HuH-7.5 (cell line): ENCODE measurements around the gene SCYGR6.
A peak's percentile ranks its signal among the peaks of the same experiment; 100 is the strongest.
"Not testable (repeated sequence)": the region's sequence is repeated elsewhere in the genome, so short reads cannot be mapped to it uniquely, and the experiment has no call there.

Source experiments
- DNase-seq: peaks from one replicate; pipeline ENCODE4 v3.0.0; 2011; ENCODE audit warnings: low spot score

Gene SCYGR6, protein sequence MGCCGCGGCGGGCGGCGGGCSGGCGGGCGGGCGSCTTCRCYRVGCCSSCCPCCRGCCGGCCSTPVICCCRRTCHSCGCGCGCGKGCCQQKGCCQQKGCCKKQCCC

DNA sequence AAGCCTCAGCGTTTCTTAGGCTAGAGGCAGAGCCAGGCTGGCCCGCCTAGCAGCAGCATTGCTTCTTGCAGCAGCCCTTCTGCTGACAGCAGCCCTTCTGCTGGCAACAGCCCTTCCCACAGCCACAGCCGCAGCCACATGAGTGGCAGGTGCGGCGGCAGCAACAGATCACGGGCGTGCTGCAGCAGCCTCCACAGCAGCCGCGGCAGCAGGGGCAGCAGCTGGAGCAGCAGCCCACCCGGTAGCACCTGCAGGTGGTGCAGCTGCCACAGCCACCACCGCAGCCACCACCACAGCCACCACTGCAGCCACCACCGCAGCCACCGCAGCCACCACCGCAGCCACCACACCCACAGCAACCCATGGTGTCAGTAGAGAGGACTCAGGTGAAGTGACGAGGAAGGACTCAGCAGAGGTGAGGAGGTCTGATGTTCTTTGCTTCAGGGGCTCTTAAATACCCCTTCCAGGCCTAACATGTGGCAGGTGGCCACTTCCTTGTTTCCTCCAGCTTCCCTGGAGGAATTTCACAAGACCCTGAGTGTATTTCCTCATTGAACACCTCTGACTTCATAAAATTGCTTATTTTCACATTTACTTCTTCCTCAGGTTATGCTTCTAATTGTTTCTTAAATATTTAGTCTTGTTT, at the start of gene SCYGR6:
Gene SCYGR6 (minus strand): TSS at position 364 of the 646 bp plus-strand sequence. CDS start 0 bp downstream, at position 364.
- DNase-seq = no peak

DNA sequence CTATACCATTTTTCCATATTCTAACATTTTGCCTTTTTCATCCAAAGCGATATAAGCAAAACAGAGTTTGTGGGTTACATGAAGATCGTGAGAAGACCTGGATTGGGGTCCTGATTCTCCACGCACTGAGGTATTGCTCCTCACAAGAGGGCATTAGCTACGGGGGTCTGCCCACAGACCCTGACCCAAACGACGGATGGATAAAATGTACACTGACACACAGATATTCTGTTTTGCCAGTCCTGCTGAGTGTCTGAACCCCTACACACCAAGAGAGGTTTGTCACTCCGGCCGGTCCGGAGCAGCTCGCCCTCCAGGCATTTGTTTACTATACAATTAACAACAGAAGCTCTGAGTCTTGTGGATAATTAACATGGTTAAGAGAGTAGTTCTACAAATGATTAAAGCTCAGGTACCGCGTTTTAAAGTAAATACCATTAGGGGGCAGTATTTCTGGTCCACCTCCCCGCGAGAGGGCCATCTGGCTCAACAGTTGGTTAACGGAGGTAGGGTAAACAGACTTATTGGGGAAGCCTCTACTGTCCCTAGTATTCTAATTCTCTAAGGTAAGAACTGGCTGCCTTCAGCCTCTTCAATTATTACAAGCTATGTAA, 49.6 kb upstream of the SCYGR6 start:
- DNase-seq = no peak

DNA sequence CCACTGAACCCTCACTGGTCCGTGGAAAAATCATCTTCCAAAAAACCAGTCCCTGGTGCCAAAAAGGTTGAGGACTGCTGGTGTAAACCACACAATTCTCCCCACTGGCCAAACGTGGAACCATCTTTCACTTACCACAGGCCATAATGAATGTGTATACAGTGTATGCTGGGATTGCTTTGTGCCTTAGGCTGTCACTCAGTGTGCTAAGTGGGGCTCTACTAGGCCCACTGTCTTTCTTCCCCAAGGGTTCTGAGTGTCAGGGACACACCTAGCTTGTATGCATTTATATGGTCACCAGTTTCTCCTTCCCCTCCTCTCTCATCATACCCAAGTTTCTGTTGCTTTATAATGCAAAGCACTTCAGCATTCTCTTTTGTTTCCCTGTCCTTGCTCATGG, 48.4 kb upstream of the SCYGR6 start:
- DNase-seq = no peak

DNA sequence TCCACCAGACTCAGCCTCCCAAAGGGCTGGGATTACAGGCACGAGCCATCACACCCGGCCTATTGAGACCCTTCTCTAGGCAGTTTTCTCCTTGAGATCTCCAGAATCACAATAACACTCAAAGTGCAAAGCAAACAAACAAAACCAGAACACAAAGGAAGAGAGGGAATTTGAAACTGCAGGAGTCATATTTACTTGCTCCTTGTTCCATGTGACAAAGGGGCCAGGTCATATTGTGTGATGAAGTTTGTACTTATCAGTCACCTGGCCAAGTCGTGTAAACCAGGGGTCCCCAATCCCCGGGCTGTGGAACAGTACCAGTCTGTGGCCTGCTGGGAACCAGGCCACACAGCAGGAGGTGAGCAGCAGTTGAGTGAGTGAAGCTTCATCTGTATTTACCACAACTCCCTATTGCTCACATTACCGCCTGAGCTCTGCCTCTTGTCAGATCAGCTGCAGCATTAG, 47.7 kb upstream of the SCYGR6 start:
- no peak for DNase-seq

DNA sequence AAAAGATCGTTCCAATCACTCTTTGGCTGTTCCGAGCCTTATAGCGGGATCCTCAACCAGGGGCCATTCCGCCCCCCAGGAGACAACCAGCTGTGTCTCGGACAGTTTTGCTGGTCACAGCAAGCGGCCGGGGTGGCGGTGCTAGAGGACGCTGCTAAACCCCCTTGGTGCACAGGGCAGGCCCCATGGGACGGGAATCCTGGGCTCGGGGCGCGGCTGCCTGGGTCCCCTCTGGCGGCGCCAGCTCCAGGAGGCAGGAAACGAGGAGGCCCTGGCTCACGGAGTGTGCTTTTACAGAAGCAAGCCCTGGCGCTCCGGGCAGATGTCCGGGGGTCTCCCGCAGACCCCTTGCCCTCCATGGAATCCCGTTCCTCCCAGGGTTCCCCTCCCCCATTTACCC, 43.3 kb upstream of the SCYGR6 start:
- no peak for DNase-seq

DNA sequence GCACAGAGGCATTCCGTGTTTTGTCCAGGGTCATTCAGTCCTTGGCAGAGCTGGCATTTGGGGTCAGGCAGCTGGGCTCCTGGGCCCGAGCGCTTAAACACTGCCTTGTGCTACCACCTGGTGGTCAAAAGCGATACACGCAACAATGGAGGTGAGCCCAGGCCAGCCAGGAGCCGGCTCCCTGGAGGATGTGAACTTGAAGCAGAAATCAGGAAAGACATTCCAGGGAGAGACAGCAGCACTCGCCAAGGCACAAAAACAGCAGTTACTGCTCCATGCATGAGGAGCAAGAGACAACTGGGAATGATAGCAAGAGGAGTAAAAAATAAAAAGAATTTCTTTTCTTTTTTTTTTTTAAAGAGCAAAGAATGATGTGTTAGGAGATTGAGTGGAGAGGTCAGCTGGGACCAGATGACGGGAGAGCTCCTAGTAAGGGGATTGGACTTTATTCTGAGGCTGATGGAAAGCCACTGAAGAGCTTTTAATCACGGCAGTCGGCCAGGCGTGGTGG, 41.9 kb upstream of the SCYGR6 start:
- peak; percentile 88 for DNase-seq

DNA sequence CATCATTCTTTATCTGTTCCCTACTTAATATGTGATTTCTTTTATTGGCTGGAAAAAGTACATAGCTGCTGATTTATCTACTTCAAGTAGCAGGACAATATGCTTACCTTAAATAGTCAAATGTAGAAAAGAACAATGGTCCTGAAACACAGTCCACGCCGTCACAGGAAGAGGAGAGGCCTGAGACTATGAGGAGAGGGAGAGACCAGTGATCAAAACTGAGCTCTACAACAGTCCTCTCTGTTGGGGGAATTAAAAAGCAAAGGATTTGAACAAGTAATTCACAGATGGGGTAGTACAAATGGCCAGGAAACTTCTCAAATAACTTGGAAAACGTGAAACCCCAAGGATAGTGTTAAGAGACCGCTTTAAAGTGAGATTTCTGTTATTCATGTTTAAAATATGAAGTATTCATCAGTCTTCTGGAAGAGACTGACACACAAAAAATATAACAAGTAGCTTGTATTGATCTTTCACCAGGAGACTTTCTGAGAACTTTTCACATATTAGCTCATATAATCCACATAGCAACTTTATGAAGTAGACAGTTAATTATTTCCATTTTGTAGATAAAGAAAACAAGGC, 41.3 kb upstream of the SCYGR6 start:
- DNase-seq = no peak

DNA sequence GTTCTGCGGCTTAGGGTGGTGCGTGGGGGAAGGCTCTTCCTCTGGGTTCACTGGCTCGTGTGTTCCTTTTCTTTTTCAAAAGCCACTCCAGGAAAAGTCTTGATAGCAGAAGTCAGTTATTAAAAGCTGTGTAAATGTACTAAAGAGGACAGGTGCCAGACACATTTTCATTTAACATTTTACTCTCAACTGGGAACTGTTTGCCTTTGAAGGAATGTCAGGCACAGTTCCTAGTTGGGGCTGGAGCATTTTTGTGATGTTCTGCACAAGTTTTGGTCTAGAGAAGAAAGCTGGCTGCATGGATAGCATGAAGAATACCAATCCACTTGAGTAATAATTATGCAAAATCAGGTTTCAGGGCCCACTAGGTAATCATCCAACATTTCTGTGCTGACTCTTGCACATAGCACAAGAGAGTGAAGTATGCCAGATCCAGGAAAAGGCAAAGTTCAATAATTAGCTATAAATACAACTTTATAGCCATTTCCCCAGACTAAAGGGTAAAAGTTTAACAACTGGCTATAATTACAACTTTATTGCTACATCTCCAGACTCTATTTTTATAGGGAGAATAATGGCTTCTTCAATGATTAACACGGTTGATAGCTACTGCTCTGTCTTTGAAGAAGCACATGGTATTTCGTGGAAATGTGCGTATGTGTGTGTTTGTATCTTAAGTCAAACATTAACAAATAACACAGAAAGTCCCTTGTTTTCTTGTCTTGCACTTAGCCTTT, 37.4 kb upstream of the SCYGR6 start:
- DNase-seq = no peak

DNA sequence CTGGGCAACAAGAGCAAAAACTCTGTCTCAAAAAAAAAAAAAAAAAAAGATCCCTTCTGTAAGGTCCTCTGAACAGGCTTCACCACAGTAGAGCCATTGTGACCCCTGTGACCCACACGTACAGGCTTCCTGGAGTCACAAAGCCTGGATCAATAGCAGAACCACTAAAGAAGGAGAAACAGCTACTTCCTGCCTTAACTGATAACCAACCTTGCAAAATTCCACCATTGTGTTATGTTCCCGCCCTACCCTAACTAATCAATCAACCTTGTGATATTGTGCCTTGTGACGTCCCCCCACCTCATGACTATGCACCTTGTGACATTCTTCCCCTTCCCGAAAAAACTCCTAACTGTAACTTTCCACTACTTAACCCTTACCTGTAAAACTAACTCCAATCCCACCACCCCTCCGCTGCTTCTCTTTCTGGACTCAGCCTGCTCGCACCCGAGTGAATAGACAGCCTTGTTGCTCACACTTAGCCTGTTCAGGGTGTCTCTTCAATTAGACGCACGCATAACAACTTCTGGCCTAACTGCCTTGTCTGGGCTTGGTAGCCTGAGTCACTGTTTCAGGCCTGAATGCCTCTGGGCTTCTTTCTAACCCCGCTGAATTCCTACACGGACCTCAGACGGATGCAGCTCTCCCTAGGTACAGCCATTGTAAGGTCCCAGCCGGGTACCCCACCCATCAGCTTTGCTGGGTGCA, 35.0 kb upstream of the SCYGR6 start:
- no peak for DNase-seq

DNA sequence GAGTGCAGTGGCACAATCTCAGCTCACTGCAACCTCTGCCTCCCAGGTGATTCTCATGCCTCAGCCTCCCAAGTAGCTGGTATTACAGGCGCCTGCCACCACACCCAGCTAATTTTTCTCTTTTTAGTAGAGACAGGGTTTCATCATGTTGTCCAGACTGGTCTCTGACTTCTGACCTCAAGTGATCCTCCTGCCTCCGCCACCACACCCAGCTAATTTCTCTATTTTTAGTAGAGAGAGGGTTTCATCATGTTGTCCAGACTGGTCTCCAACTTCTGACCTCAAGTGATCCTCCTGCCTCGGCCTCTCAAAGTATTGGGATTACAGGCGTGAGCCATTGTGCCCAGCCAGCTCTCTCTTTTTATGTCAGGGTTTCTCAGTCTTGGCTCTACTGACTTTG, 31.7 kb upstream of the SCYGR6 start:
- DNase-seq = not testable (repeated sequence)

DNA sequence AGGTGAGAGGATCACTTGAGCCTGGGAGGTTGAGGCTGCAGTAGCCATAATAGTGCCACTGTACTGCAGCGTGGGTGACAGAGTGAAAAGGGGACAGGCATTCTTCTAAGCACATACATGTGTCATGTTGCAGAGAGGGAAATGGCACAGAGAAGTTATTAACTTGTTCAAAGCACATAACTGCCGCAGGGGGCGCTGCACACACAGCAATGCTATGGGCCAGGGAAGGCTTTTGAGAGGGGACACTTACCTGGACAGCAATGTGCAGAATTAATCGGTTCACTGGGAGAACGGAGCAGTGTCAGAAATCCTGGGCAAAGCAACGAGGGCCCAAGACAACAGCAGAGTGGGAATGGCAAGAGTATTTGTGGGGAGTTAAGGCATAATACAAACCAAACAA, 23.5 kb upstream of the SCYGR6 start:
- DNase-seq = no peak

DNA sequence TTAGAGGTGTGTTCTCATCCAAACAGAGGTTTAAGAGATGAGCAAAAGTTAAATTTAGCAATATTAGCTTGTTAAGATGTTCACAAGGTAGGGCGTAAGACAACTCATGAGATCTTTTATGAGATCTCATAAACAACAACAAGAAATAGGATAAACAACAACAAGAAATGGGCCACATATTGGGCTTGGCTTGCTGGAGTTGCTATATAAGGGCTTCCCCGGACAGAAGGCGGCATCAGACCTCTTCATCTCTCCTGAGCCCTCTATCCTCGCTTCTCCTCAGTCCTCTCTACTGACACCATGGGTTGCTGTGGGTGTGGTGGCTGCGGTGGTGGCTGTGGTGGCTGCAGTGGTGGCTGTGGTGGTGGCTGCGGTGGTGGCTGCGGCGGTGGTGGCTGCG, 21.0 kb upstream of the SCYGR6 start, which contains the start of gene SCYGR8:
Gene SCYGR8 (plus strand): TSS at position 301 of the 400 bp plus-strand sequence. CDS start 0 bp downstream, at position 301.
- DNase-seq = no peak

DNA sequence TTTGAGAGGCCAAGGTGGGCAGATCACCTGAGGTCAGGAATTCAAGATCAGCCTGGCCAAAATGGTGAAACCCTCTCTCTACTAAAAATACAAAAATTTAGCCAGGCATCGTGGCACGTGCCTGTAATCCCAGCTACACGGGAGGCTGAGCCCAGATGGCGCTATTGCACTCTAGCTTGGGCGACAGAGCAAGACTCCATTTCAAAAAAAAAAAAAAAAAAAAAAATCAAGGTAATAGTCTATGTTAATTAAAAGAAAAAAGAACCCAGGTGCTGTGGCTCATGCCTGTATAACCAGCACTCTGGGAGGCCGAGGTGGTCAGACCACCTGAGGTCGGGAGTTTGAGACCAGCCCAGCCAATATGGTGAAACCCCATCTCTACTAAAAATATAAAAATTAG, 16.1 kb upstream of the SCYGR6 start:
- DNase-seq = not testable (repeated sequence)

DNA sequence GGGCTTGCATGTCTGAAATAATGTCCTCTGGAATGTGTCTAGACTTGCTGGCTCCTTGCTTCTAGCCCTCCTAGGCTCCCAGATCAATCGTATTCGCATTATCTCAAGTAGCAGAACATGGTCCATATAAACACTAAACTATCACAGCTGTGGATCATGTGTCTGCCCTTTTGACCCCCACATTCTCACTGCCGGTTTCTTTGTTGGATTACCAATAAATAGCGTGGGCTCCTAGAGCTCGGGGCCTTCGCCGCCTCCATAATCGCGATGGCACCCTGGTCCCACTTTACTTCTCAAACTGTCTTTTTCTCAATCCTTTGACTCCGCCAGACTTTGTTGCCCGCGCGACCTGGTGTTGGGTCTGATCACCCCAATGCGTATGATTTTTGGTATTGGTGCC, 14.8 kb upstream of the SCYGR6 start:
- no peak for DNase-seq

DNA sequence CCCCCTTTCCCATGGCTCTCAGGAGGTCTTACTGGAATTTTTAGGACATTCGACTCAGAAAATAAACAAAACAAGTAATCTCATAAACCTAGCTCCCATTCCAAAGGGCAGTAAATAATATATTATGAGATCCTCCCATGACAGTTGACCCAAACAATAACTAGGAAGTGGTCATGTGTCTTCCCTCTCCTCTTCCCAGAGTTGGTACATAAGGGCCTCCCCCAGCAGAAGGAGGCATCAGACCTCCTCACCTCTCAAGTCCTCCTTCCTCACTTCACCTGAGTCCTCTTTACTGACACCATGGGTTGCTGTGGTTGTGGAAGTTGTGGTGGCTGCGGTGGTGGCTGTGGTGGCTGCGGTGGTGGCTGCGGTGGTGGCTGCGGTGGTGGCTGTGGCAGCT, 3.5 kb upstream of the SCYGR6 start, which contains the start of gene SCYGR7:
Gene SCYGR7 (plus strand): TSS at position 301 of the 400 bp plus-strand sequence. CDS start 0 bp downstream, at position 301.
- DNase-seq = no peak

DNA sequence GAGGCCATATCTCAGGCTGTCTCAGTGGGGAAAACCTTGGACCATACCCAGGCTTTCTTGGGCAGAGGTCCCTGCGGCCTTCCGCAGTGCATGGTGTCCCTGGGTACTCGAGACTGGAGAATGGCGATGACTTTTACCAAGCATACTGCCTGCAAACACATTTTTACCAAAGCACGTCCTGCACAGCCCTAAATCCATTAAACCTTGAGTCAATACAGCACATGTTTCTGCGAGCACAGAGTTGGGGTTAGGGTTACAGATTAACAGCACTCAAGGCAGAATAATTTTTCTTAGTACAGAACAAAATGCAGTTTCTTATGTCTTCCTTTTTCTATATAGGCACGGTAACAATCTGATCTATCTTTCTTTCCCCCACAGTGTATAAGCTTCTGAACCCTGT, 1.7 kb downstream of the SCYGR6 start:
- DNase-seq = not testable (repeated sequence)

DNA sequence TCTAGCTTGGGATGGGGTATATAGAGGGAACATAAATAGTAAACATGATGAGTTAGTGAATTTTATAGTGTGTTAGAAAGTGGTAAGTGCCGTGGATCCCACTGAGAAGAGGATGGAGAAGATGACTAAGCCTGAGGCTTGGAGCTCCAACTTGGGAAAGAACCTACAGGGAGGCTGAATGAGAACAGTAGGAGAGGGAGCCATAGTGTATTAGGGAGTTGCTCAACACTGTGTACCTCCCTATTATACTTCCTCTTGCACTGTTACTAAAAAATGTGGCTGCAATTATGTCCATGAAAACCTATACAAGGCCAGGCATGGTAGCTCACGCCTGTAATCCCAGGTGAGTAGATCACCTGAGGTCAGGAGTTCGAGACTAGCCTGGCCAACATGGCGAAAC, 3.9 kb downstream of the SCYGR6 start:
- no peak for DNase-seq

DNA sequence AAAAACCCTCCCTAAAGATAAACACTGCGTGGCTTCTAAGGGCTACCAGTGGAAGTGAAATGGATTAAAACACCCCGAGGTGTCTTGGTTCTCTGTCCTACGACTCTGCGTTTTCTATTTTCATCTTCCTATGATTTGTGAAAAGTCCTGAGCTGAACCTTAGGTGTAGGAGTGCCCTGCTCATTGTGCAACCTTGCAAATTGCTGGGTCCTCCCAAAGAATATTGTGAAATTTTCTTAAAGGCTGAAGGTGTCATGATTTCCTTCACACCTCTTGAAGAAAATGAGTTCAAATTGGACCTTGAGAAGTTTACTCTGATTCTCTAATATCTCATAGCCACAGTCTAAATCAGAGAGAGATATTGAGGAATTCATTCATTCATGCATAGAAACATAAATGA, 4.9 kb downstream of the SCYGR6 start:
- no peak for DNase-seq

DNA sequence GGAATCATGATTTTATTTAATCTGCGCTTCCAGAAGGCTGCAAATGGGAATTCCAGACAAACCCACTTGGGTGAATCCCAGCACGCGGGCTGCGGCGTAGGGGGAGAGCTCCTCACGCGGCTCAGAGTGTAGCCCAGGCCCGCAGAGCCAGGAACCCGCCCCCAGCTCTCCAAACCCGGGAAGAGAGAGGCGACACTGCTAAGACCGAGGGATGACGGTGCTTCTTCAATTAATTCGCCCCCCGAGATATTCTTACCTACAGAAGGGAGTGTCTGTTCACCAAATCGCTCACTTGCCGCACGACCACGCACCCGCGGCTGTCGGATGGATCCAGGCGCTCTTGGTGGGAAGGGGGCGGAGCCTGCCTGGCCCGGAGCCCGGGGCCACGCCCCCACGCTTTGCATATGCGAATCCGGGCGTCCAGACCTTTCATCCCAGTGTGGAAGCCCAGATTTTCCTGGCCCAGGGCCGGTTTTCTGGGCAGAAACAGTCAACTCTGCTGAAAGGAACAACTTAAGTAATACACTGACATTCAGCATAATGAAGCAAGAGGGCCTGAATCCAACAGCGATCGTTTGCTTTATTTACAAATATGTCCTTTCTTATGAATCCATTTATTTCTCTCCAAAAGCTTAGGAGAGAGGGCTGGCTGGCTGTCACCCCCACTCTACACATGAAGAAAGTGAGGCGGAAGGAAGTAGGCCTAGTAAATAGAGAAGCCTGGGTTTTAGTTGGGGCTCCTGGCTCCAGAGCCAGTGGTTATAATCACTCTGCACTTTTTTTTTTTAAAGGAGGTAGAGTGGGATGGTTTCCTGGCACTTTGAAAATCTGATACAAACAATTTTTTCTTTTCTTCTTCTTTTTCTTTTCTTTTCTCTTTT, 6.6 kb downstream of the SCYGR6 start, which contains the start of gene SLC19A3:
Gene SLC19A3 (minus strand): TSS at position 342 of the 881 bp plus-strand sequence. CDS start 15,710 bp downstream, outside the sequence.
- peak; percentile 79 for DNase-seq

DNA sequence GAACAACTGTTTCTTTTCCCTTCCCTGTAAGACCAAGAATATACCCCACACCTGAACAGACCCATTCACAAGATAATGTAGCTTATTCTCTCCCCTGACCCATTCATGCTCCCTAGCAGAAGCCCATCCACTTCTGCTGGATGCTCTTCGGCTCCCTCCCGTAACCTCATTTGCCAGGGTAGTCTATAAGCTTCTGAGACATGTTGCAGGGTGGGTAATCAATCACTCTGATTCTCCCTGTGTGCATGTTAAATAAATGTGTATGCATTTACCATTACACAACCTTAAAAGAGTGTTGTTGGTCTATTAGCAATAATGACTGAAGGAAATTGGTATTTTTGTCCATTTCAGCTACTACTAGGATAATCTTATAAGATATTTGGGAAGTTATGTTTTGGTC, 8.1 kb downstream of the SCYGR6 start:
- no peak for DNase-seq
